ENCODE results near the gene DGKH.
A peak's percentile ranks its signal among the peaks of the same experiment; 100 is the strongest.

Gene DGKH

GRCh38 chr13:42272115-42272803 is 223.8 kb downstream of the DGKH start, which contains the start of gene AKAP11:
Gene AKAP11 (plus strand): TSS chr13:42272152. CDS start chr13:42286349, 14,197 bp downstream.
- TF ChIP-seq CTCF (IDR thresholded peaks at IDR 0.05; ENCODE audit: low read depth, low read length) (no peak), EZH2phosphoT487 (IDR thresholded peaks at IDR 0.05; ENCODE audit: low read depth) (no peak)
- Histone ChIP-seq H3K4me2 (ENCODE audit: low read length) (peak within 1 kb of the TSS; percentile 84), H2AFZ (ENCODE audit: low read depth, low read length) (peak within 1 kb of the TSS; percentile 75), H3K4me1 (ENCODE audit: low read length) (peaks cover 39% of the 10 kb centered on the region), H3K79me2 (ENCODE audit: low read length) (peaks cover 57% of the 10 kb centered on the region), H3K4me3 (ENCODE audit: low read length) (peak within 1 kb of the TSS; percentile 82), H3K9me3 (ENCODE audit: insufficient read depth, low read length) (peaks cover 5% of the 10 kb centered on the region; the same call in 1 of the 2 replicates), H4K20me1 (ENCODE audit: insufficient read depth, low read length) (no peaks in the 10 kb centered on the region), H3K9ac (ENCODE audit: low read length) (peak within 1 kb of the TSS; percentile 85), H3K36me3 (replicated peaks; ENCODE audit: low read depth, low read length) (peaks cover 7% of the 10 kb centered on the region), H3K27ac (ENCODE audit: low read length) (peak within 1 kb of the TSS; percentile 76), H3K27me3 (ENCODE audit: low read depth, low read length) (no peaks in the 10 kb centered on the region)

GRCh38 chr13:42272804-42273175 is 224.3 kb downstream of the DGKH start:
- Histone ChIP-seq H3K36me3 (replicated peaks; ENCODE audit: low read depth, low read length) (peaks cover 12% of the 10 kb centered on the region), H3K27me3 (ENCODE audit: low read depth, low read length) (no peaks in the 10 kb centered on the region), H3K9ac (ENCODE audit: low read length) (peak overlapping the region; percentile 74), H3K27ac (ENCODE audit: low read length) (peak overlapping the region; percentile 64), H4K20me1 (ENCODE audit: insufficient read depth, low read length) (peaks cover 3% of the 10 kb centered on the region), H3K4me2 (ENCODE audit: low read length) (peak overlapping the region; percentile 83), H3K4me3 (ENCODE audit: low read length) (peak overlapping the region; percentile 82), H2AFZ (ENCODE audit: low read depth, low read length) (peak overlapping the region; percentile 40; the same call in 1 of the 2 replicates), H3K79me2 (ENCODE audit: low read length) (peaks cover 62% of the 10 kb centered on the region), H3K4me1 (ENCODE audit: low read length) (peaks cover 39% of the 10 kb centered on the region), H3K9me3 (ENCODE audit: insufficient read depth, low read length) (peaks cover 5% of the 10 kb centered on the region; the same call in 1 of the 2 replicates)
- TF ChIP-seq EZH2phosphoT487 (IDR thresholded peaks at IDR 0.05; ENCODE audit: low read depth) = no peak
- no peak for TF ChIP-seq CTCF (IDR thresholded peaks at IDR 0.05; ENCODE audit: low read depth, low read length)

GRCh38 chr13:42274386-42275097 is 226.1 kb downstream of the DGKH start:
- Histone ChIP-seq H2AFZ (ENCODE audit: low read depth, low read length) (no peak overlapping the region), H3K4me3 (ENCODE audit: low read length) (peak overlapping the region; percentile 82), H3K36me3 (replicated peaks; ENCODE audit: low read depth, low read length) (peaks cover 17% of the 10 kb centered on the region), H3K9me3 (ENCODE audit: insufficient read depth, low read length) (peaks cover 5% of the 10 kb centered on the region; the same call in 1 of the 2 replicates), H3K27me3 (ENCODE audit: low read depth, low read length) (no peaks in the 10 kb centered on the region), H3K27ac (ENCODE audit: low read length) (peak overlapping the region; percentile 46), H3K9ac (ENCODE audit: low read length) (peak overlapping the region; percentile 12; the same call in 1 of the 2 replicates), H3K4me2 (ENCODE audit: low read length) (peak overlapping the region; percentile 83), H3K79me2 (ENCODE audit: low read length) (peaks cover 79% of the 10 kb centered on the region), H4K20me1 (ENCODE audit: insufficient read depth, low read length) (peaks cover 5% of the 10 kb centered on the region), H3K4me1 (ENCODE audit: low read length) (peaks cover 39% of the 10 kb centered on the region)
- TF ChIP-seq CTCF (IDR thresholded peaks at IDR 0.05; ENCODE audit: low read depth, low read length) (no peak), EZH2phosphoT487 (IDR thresholded peaks at IDR 0.05; ENCODE audit: low read depth) (no peak)

- Histone ChIP-seq H3K9me3 (ENCODE audit: insufficient read depth, low read length) (peaks cover 5% of the 10 kb centered on the region; the same call in 1 of the 2 replicates), H3K27ac (ENCODE audit: low read length) (peak overlapping the region; percentile 46), H3K27me3 (ENCODE audit: low read depth, low read length) (no peaks in the 10 kb centered on the region), H3K4me2 (ENCODE audit: low read length) (peak overlapping the region; percentile 83), H3K9ac (ENCODE audit: low read length) (peak overlapping the region; percentile 12; the same call in 1 of the 2 replicates), H3K36me3 (replicated peaks; ENCODE audit: low read depth, low read length) (peaks cover 20% of the 10 kb centered on the region), H3K4me3 (ENCODE audit: low read length) (peak overlapping the region; percentile 10), H4K20me1 (ENCODE audit: insufficient read depth, low read length) (peaks cover 7% of the 10 kb centered on the region), H3K4me1 (ENCODE audit: low read length) (peaks cover 39% of the 10 kb centered on the region), H3K79me2 (ENCODE audit: low read length) (peaks cover 85% of the 10 kb centered on the region), H2AFZ (ENCODE audit: low read depth, low read length) (no peak overlapping the region)
- TF ChIP-seq EZH2phosphoT487 (IDR thresholded peaks at IDR 0.05; ENCODE audit: low read depth) (no peak), CTCF (IDR thresholded peaks at IDR 0.05; ENCODE audit: low read depth, low read length) (no peak)
Measured at GRCh38 chr13:42275098-42275471, 226.6 kb downstream of the DGKH start.
